ENCODE measurements around the gene RUNX1.

Gene RUNX1

GRCh38 chr21:35048706-35049617 lies at the start of gene RUNX1:
Gene RUNX1 (minus strand): TSS chr21:35049302.
- DNase-seq = no peak

GRCh38 chr21:35097525-35097924 lies 48.4 kb upstream of the RUNX1 start:
- DNase-seq = no peak

GRCh38 chr21:35096959-35097358 lies 47.9 kb upstream of the RUNX1 start:
- no peak for DNase-seq

GRCh38 chr21:35095859-35096291 lies 46.8 kb upstream of the RUNX1 start:
- no peak for DNase-seq

- no peak for DNase-seq
Measured at GRCh38 chr21:35093514-35093913, 44.4 kb upstream of the RUNX1 start.

- no peak for DNase-seq
Measured at GRCh38 chr21:35091496-35091895, 42.4 kb upstream of the RUNX1 start.

GRCh38 chr21:35090403-35090802 lies 41.3 kb upstream of the RUNX1 start:
- DNase-seq = no peak

GRCh38 chr21:35088319-35088771 lies 39.2 kb upstream of the RUNX1 start:
- no peak for DNase-seq

- DNase-seq = no peak
Measured at GRCh38 chr21:35086357-35086756, 37.3 kb upstream of the RUNX1 start.

- no peak for DNase-seq
Measured at GRCh38 chr21:35084869-35085268, 35.8 kb upstream of the RUNX1 start.

GRCh38 chr21:35083246-35083645 lies 34.1 kb upstream of the RUNX1 start:
- no peak for DNase-seq

GRCh38 chr21:35081861-35082260 lies 32.8 kb upstream of the RUNX1 start:
- DNase-seq = no peak

- no peak for DNase-seq
Measured at GRCh38 chr21:35079181-35079580, 30.1 kb upstream of the RUNX1 start.

- DNase-seq = no peak
Measured at GRCh38 chr21:35077975-35078374, 28.9 kb upstream of the RUNX1 start.

GRCh38 chr21:35077466-35077865 lies 28.4 kb upstream of the RUNX1 start:
- no peak for DNase-seq

GRCh38 chr21:35075546-35075945 lies 26.4 kb upstream of the RUNX1 start:
- DNase-seq = no peak

- no peak for DNase-seq
Measured at GRCh38 chr21:35072960-35073359, 23.9 kb upstream of the RUNX1 start.

GRCh38 chr21:35072557-35072956 lies 23.5 kb upstream of the RUNX1 start:
- no peak for DNase-seq

- DNase-seq = no peak
Measured at GRCh38 chr21:35071347-35071746, 22.2 kb upstream of the RUNX1 start.

- DNase-seq = no peak
Measured at GRCh38 chr21:35070436-35070835, 21.3 kb upstream of the RUNX1 start.

GRCh38 chr21:35066824-35067223 lies 17.7 kb upstream of the RUNX1 start:
- DNase-seq = no peak

GRCh38 chr21:35063428-35064172 lies 14.5 kb upstream of the RUNX1 start:
- DNase-seq = no peak

- DNase-seq = no peak
Measured at GRCh38 chr21:35062016-35062415, 12.9 kb upstream of the RUNX1 start.

GRCh38 chr21:35059742-35060141 lies 10.6 kb upstream of the RUNX1 start:
- no peak for DNase-seq
